ENCODE results near the gene SPOCK1. TPM values are rescaled to one million over a fixed set of nuclear protein-coding genes. Genes with fewer than 3 reads are reported as not detected.

SPOCK1 gene
- total and polyA plus RNA-seq, 2 of the 4 experiments (the other 2 are of a cell fraction): 5.0 to 20.3 TPM

- Histone ChIP-seq H2AK9ac (replicated peaks; ENCODE audit: low read depth, low read length, poor library complexity) (no peak overlapping the region), H2BK120ac (ENCODE audit: low read depth, low read length) (peak overlapping the region; percentile 92), H3K4ac (ENCODE audit: low read depth, low read length) (peak overlapping the region; percentile 87), H3K4me2 (ENCODE audit: low read depth, low read length) (peak overlapping the region; percentile 81; the same call in 1 of the 2 replicates), H3K56ac (ENCODE audit: extremely low read depth, insufficient read depth, low read length) (peak overlapping the region; percentile 41; the same call in 1 of the 2 replicates), H3K23ac (ENCODE audit: low read depth, low read length) (peak overlapping the region; percentile 72), H2BK5ac (ENCODE audit: low read depth, low read length, poor library complexity, severe bottlenecking) (peak overlapping the region; percentile 88), H2AK5ac (ENCODE audit: low read depth, low read length) (peak overlapping the region; percentile 47; the same call in 1 of the 2 replicates), H3K9me3 (ENCODE audit: control insufficient read depth, insufficient read depth, low read length) (no peaks in the 10 kb centered on the region), H3K4me3 (ENCODE audit: insufficient read depth, low read depth, low read length) (no peak overlapping the region), H3K9ac (ENCODE audit: low read depth, low read length) (no peak overlapping the region), H4K91ac (ENCODE audit: insufficient read depth, low read depth, low read length) (peak overlapping the region; percentile 93), H3K18ac (ENCODE audit: low read depth, low read length) (peak overlapping the region; percentile 89; the same call in 1 of the 2 replicates), H4K8ac (ENCODE audit: low read depth in 2 of 2, low read length in 2 of 2) (peak overlapping the region; percentile 58 to 78; a peak in 3 of 4 replicates), H3K27ac (ENCODE audit: insufficient read depth, low read length) (peak overlapping the region; percentile 31; the same call in 1 of the 2 replicates), H3K36me3 (ENCODE audit: control insufficient read depth, insufficient read depth, low read length) (no peaks in the 10 kb centered on the region), H3K79me1 (ENCODE audit: low read depth in 1 of 2, low read length in 2 of 2) (no peaks in the 10 kb centered on the region), H3K14ac (replicated peaks; ENCODE audit: low read depth, low read length) (peak overlapping the region; percentile 80), H3K4me1 (ENCODE audit: control insufficient read depth, insufficient read depth, low read length) (peaks cover 10% of the 10 kb centered on the region), H4K20me1 (ENCODE audit: insufficient read depth, low read length) (no peaks in the 10 kb centered on the region), H2BK15ac (ENCODE audit: low read depth, low read length) (peak overlapping the region; percentile 90; the same call in 2 of the 3 replicates), H2BK20ac (ENCODE audit: low read depth, low read length) (peak overlapping the region; percentile 95), H3K9me1 (ENCODE audit: insufficient read depth, low read length) (peaks cover 3% of the 10 kb centered on the region; the same call in 1 of the 2 replicates), H2AFZ (replicated peaks; ENCODE audit: low read length, poor library complexity) (no peak overlapping the region), H3K27me3 (ENCODE audit: control insufficient read depth, insufficient read depth, low read length) (peaks cover 2% of the 10 kb centered on the region; the same call in 1 of the 2 replicates), H4K5ac (ENCODE audit: low read depth, low read length) (peak overlapping the region; percentile 67; the same call in 1 of the 2 replicates)
- dilution Hi-C loops (cut with HindIII; ENCODE audit: low sequenced_read_pairs, unreplicated experiment): no loop called here
- TF ChIP-seq FOS (IDR thresholded peaks at IDR 0.05; ENCODE audit: low read depth, low read length): peak; percentile 48; the same call in 1 of the 2 replicates
- no peak for TF ChIP-seq CHD1 (IDR thresholded peaks at IDR 0.05; ENCODE audit: low read depth, low read length)
- TF ChIP-seq USF2 (IDR thresholded peaks at IDR 0.05; ENCODE audit: low read depth, low read length): no peak
- no peak for TF ChIP-seq RAD21 (IDR thresholded peaks at IDR 0.05; ENCODE audit: low read length)
- no peak for TF ChIP-seq BHLHE40 (IDR thresholded peaks at IDR 0.05; ENCODE audit: low read depth, low read length)
- no peak for TF ChIP-seq NFE2L2 (IDR thresholded peaks at IDR 0.05; ENCODE audit: low read depth, low read length)
- peak; percentile 65 for TF ChIP-seq CEBPB (IDR thresholded peaks at IDR 0.05; ENCODE audit: low read depth, low read length)
- TF ChIP-seq MXI1 (IDR thresholded peaks at IDR 0.05; ENCODE audit: borderline replicate concordance, low read depth, low read length): no peak
- peak; percentile 38; the same call in 1 of the 2 replicates for TF ChIP-seq MAFK (IDR thresholded peaks at IDR 0.05; ENCODE audit: low read depth, low read length)
- no peak for TF ChIP-seq MAZ (IDR thresholded peaks at IDR 0.05; ENCODE audit: borderline replicate concordance, low read depth, low read length)
- TF ChIP-seq SMC3 (IDR thresholded peaks at IDR 0.05; ENCODE audit: low read depth, low read length): no peak
- TF ChIP-seq RFX5 (IDR thresholded peaks at IDR 0.05; ENCODE audit: low read depth, low read length): no peak
- in situ Hi-C loops (cut with MboI; ENCODE audit: low sequenced_read_pairs): loop anchor here (25.0 kb wide), 1 partner anchor 427 kb away; the partner anchor contains the start of gene KLHL3
- ChIA-PET CTCF (interaction anchor here (0.6 to 1.7 kb wide), 6 partner anchors 10 to 179 kb away, joined by 3 to 11 read pairs (median 3); no protein-coding TSS in a partner anchor), POLR2A (ENCODE audit: unreplicated experiment) (no interaction called here)
- DNase-seq (peak; percentile 93), ATAC-seq (ENCODE audit: low read depth) (peak; percentile 87)
- BruUV-seq (replicated peaks): no TSS peak
- intact Hi-C loops (cut with micrococcal nuclease): no loop called here
- no CpG with 5 or more reads among the region's 5 CpGs for WGBS, 2 experiments (ENCODE audit: extremely low coverage in 2 of 2, insufficient read length in 1 of 2)
Observed at GRCh38 chr5:137310051-137310730, 188.9 kb downstream of the SPOCK1 start.

All from IMR-90 (cell line).